Vagina (tissue), 2 donors: ENCODE results near the gene DCLRE1B.

Experiments used
- POLR2A ChIP-seq, 2 donors: fragments of 450-650 bp; IDR thresholded peaks; one replicate each; pipeline ENCODE4 v1.6.1; 2017; ENCODE audit warnings: antibody characterized with exemption in 2 of 2, mild to moderate bottlenecking in 2 of 2, moderate library complexity in 2 of 2
- TF ChIP-seq, protein P1 (sequence below), 3 experiments: fragments of 450-650 bp in 2 of 3; fragments of 200-600 bp in 1 of 3; sonication (generic) in 1 of 3; IDR thresholded peaks; one replicate each; pipeline ENCODE4 v1.5.1; 2017 to 2019; ENCODE audit warnings: antibody characterized with exemption in 3 of 3, mild to moderate bottlenecking in 2 of 3, moderate library complexity in 2 of 3

GRCh38 chr1:113876176-113876575 lies 28.9 kb upstream of the DCLRE1B start:
- TF ChIP-seq, protein P1, sequence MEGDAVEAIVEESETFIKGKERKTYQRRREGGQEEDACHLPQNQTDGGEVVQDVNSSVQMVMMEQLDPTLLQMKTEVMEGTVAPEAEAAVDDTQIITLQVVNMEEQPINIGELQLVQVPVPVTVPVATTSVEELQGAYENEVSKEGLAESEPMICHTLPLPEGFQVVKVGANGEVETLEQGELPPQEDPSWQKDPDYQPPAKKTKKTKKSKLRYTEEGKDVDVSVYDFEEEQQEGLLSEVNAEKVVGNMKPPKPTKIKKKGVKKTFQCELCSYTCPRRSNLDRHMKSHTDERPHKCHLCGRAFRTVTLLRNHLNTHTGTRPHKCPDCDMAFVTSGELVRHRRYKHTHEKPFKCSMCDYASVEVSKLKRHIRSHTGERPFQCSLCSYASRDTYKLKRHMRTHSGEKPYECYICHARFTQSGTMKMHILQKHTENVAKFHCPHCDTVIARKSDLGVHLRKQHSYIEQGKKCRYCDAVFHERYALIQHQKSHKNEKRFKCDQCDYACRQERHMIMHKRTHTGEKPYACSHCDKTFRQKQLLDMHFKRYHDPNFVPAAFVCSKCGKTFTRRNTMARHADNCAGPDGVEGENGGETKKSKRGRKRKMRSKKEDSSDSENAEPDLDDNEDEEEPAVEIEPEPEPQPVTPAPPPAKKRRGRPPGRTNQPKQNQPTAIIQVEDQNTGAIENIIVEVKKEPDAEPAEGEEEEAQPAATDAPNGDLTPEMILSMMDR (IDR thresholded peaks at IDR 0.05), result no peak
- TF ChIP-seq POLR2A (IDR thresholded peaks at IDR 0.05), result no peak
